Loucy (cell line): ENCODE results near the gene WWOX.

ENCODE experiments used
- H2AFZ ChIP-seq: fragments of 200-600 bp; sonication (generic); 2 replicates; pipeline ENCODE4 v1.6.0; 2016; ENCODE audit warnings: antibody characterized with exemption, mild to moderate bottlenecking, low read length, moderate library complexity
- H3F3A ChIP-seq: fragments of 200-600 bp; 2 replicates; pipeline ENCODE4 v1.6.0; 2016; ENCODE audit warnings: antibody characterized with exemption, low read depth, mild to moderate bottlenecking
- H3K27me3 ChIP-seq: fragments of 200-600 bp; sonication (generic); 2 replicates; pipeline ENCODE4 v1.6.1; 2014; ENCODE audit warnings: low read length, mild to moderate bottlenecking; ENCODE audit not compliant: insufficient read depth, poor library complexity, severe bottlenecking
- H3K36me3 ChIP-seq: fragments of 200-600 bp; sonication (generic); 2 replicates; pipeline ENCODE4 v1.6.1; 2016; ENCODE audit warnings: low read length; ENCODE audit not compliant: insufficient read depth
- H3K4me1 ChIP-seq: fragments of 200-600 bp; sonication (generic); 2 replicates; pipeline ENCODE4 v1.5.1; 2014; ENCODE audit warnings: low read length, mild to moderate bottlenecking; ENCODE audit not compliant: insufficient read depth, poor library complexity, severe bottlenecking
- H3K4me2 ChIP-seq: fragments of 200-600 bp; sonication (generic); 2 replicates; pipeline ENCODE4 v1.6.0; 2014; ENCODE audit warnings: antibody characterized with exemption, low read length, low read depth, mild to moderate bottlenecking; ENCODE audit not compliant: poor library complexity, severe bottlenecking
- H3K4me3 ChIP-seq: fragments of 200-600 bp; sonication (generic); 2 replicates; pipeline ENCODE4 v1.5.1; 2014; ENCODE audit warnings: low read length, mild to moderate bottlenecking, mixed read lengths; ENCODE audit not compliant: poor library complexity, severe bottlenecking
- H3K79me2 ChIP-seq: fragments of 200-600 bp; sonication (generic); 2 replicates; pipeline ENCODE4 v1.6.1; 2014; ENCODE audit warnings: low read length; ENCODE audit not compliant: insufficient read depth
- H3K9ac ChIP-seq: fragments of 200-600 bp; sonication (generic); 2 replicates; pipeline ENCODE4 v1.6.0; 2014; ENCODE audit warnings: mild to moderate bottlenecking, low read depth, low read length, moderate library complexity; ENCODE audit not compliant: poor library complexity, severe bottlenecking
- H3K9me2 ChIP-seq: fragments of 200-600 bp; sonication (generic); replicated peaks from 2 replicates; pipeline ENCODE4 v1.6.1; 2016; ENCODE audit warnings: low read depth, low read length, mixed read lengths
- H3K9me3 ChIP-seq: fragments of 200-600 bp; sonication (generic); 2 replicates; pipeline ENCODE4 v1.6.1; 2014; ENCODE audit warnings: mild to moderate bottlenecking, antibody characterized with exemption, low read length, low read depth; ENCODE audit not compliant: insufficient read depth
- H4K20me1 ChIP-seq: fragments of 200-600 bp; sonication (generic); 2 replicates; pipeline ENCODE4 v1.6.0; 2014; ENCODE audit warnings: antibody characterized with exemption, low read length, mild to moderate bottlenecking; ENCODE audit not compliant: insufficient read depth, poor library complexity, severe bottlenecking
- CTCF ChIP-seq: fragments of 200-600 bp; sonication (generic); conservative IDR thresholded peaks from 2 replicates; pipeline ENCODE4 v1.5.1; 2014; ENCODE audit warnings: mild to moderate bottlenecking, antibody characterized with exemption, low read length
- EZH2phosphoT487 ChIP-seq: fragments of 200-600 bp; IDR thresholded peaks from 2 replicates; pipeline ENCODE4 v1.6.1; 2018; ENCODE audit warnings: antibody characterized with exemption, mild to moderate bottlenecking, moderate library complexity, borderline replicate concordance

The WWOX gene

GRCh38 chr16:78292844-78293380, 193.5 kb downstream of the WWOX start:
- Histone ChIP-seq H3K79me2 (no peaks in the 10 kb centered on the region), H3F3A (no peaks in the 10 kb centered on the region), H3K27me3 (no peaks in the 10 kb centered on the region), H3K4me3 (no peak overlapping the region), H4K20me1 (no peaks in the 10 kb centered on the region), H3K4me2 (no peak overlapping the region), H3K4me1 (peaks cover 14% of the 10 kb centered on the region), H3K36me3 (no peaks in the 10 kb centered on the region), H3K9ac (no peak overlapping the region), H3K9me3 (no peaks in the 10 kb centered on the region), H3K9me2 (no peaks in the 10 kb centered on the region), H2AFZ (no peak overlapping the region)
- no peak for TF ChIP-seq CTCF
- TF ChIP-seq EZH2phosphoT487, result no peak

- H3K9ac ChIP-seq, result no peak overlapping the region
- no peak overlapping the region for H3K4me3 ChIP-seq
- no peaks in the 10 kb centered on the region for H3K79me2 ChIP-seq
- H4K20me1 ChIP-seq, result no peaks in the 10 kb centered on the region
- no peak overlapping the region for H2AFZ ChIP-seq
- no peaks in the 10 kb centered on the region for H3K9me3 ChIP-seq
- peaks cover 14% of the 10 kb centered on the region for H3K4me1 ChIP-seq
- no peaks in the 10 kb centered on the region for H3F3A ChIP-seq
- no peak for TF ChIP-seq EZH2phosphoT487
- TF ChIP-seq CTCF, result no peak
- H3K9me2 ChIP-seq, result no peaks in the 10 kb centered on the region
- H3K27me3 ChIP-seq, result no peaks in the 10 kb centered on the region
- no peaks in the 10 kb centered on the region for H3K36me3 ChIP-seq
- no peak overlapping the region for H3K4me2 ChIP-seq
Measured at GRCh38 chr16:78294538-78295225, 195.2 kb downstream of the WWOX start.

GRCh38 chr16:78297066-78297666, 197.7 kb downstream of the WWOX start:
- no peaks in the 10 kb centered on the region for H3F3A ChIP-seq
- no peaks in the 10 kb centered on the region for H3K9me2 ChIP-seq
- H4K20me1 ChIP-seq, result no peaks in the 10 kb centered on the region
- no peaks in the 10 kb centered on the region for H3K79me2 ChIP-seq
- H3K4me2 ChIP-seq, result no peak overlapping the region
- H2AFZ ChIP-seq, result no peak overlapping the region
- no peaks in the 10 kb centered on the region for H3K36me3 ChIP-seq
- TF ChIP-seq EZH2phosphoT487 (no peak), CTCF (no peak)
- H3K4me1 ChIP-seq, result no peaks in the 10 kb centered on the region
- no peaks in the 10 kb centered on the region for H3K27me3 ChIP-seq
- no peak overlapping the region for H3K9ac ChIP-seq
- H3K9me3 ChIP-seq, result no peaks in the 10 kb centered on the region
- no peak overlapping the region for H3K4me3 ChIP-seq
